NCI-H1436 treated with DMSO at 0.1 percent for 48 hours (cell line): ENCODE measurements around the gene CAMSAP1.

Experiments
- DNase-seq: peaks from one replicate; lab custom pipeline; 2025; lab: John Stamatoyannopoulos, UW

CAMSAP1 gene

DNA sequence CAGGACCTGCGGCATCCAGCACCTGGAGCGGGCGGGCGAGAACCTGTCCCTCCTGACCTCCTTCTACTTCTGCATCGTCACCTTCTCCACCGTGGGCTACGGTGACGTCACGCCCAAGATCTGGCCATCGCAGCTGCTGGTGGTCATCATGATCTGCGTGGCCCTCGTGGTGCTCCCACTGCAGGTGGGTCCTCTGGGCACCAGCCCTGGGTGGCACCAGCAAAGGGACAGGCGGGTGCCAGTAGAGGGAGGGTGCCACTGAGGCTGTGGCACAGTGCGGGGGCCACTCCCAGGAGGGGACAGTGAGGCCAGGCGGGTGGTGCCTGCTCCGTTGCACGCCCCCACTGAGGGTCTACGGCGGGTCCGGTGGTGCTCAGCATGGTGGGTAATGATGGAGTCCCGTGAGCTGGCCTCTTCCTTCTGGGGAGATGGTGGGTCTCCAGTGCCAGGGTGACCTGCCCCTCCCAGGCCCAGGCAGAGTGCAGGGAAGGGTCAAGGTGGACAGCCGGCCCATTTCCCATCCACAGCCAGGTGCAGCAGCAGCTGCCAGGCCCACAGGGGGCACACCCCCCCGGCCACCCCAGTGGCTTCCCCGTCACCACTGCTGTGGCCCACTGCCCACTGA, 147.6 kb downstream of the CAMSAP1 start:
- DNase-seq = no peak

DNA sequence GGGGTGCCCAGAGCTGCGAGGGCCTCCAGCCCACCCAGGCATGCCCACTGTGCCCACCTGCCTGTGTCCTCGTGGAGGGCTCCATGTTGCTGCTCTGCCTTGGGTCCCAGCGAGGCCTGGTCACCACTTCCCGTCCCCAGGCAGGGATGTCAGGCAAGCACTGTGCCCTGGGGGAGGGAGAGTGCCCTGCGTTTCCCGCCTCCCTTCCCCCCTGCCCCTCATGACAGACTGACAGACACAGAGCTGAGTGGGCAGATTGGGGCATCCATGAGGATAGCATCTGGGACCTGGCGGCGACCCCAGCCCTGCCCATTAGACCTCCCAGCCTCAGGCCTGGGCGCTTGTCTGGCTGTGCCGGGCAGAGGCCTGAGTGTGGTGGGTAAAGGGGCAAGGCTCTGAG, 148.5 kb downstream of the CAMSAP1 start:
- no peak for DNase-seq
